Stomach (tissue), 4 donors: ENCODE results near the gene C2CD3.

ENCODE experiments used
- EP300 ChIP-seq: sonication (generic); formaldehyde crosslinking; IDR thresholded peaks from one replicate; pipeline ENCODE4 v1.6.1; 2017; ENCODE audit warnings: antibody characterized with exemption
- POLR2A ChIP-seq, 4 donors: fragments of 450-650 bp; IDR thresholded peaks; one replicate each; pipeline ENCODE4 v1.6.1; 2016; ENCODE audit warnings: antibody characterized with exemption in 4 of 4, control low read depth in 2 of 4, mild to moderate bottlenecking in 1 of 4, moderate library complexity in 1 of 4
- POLR2AphosphoS5 ChIP-seq, 3 donors: sonication (generic); formaldehyde crosslinking; IDR thresholded peaks; one replicate each; pipeline ENCODE4 v1.6.1; 2016; ENCODE audit warnings: antibody characterized with exemption in 3 of 3
- TF ChIP-seq, protein P1 (sequence below), 7 experiments: fragments of 450-650 bp in 4 of 7; fragments of 200-600 bp in 3 of 7; sonication (generic) in 3 of 7; IDR thresholded peaks; one replicate each; pipeline ENCODE4 v1.5.1; 2016 to 2019; ENCODE audit warnings: antibody characterized with exemption in 7 of 7, control low read depth in 2 of 7, mild to moderate bottlenecking in 1 of 7

DNA sequence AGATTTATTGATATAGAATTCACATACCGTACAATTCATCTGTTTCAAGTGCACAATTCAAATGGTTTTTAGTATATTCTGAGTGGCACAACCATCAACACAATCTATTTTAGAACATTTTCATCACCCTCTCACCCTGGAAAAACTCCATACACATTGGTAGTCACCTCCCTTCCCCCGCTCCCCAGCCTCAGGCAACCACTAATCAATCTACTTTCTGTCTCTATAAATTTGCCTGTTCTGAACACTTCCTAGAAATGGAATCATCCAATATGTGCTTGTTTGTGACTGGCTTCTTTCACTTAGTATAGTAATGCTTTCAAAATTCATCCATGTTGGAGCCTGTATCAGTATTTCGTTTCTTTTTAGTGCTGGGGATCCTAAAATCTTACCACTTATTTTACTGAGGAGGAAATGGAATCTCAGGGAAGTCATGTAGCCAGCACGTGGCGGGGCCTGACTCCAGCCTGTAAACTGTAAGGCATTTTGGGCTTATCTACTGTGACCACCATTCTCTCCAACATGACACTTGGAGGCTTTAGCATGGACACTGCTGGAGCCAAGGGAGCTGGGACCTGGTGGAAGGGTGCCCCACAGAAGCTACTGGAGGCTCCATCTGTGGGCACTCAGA lies 161.0 kb downstream of the C2CD3 start:
- TF ChIP-seq, protein P1, sequence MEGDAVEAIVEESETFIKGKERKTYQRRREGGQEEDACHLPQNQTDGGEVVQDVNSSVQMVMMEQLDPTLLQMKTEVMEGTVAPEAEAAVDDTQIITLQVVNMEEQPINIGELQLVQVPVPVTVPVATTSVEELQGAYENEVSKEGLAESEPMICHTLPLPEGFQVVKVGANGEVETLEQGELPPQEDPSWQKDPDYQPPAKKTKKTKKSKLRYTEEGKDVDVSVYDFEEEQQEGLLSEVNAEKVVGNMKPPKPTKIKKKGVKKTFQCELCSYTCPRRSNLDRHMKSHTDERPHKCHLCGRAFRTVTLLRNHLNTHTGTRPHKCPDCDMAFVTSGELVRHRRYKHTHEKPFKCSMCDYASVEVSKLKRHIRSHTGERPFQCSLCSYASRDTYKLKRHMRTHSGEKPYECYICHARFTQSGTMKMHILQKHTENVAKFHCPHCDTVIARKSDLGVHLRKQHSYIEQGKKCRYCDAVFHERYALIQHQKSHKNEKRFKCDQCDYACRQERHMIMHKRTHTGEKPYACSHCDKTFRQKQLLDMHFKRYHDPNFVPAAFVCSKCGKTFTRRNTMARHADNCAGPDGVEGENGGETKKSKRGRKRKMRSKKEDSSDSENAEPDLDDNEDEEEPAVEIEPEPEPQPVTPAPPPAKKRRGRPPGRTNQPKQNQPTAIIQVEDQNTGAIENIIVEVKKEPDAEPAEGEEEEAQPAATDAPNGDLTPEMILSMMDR (IDR thresholded peaks at IDR 0.05): no peak
- TF ChIP-seq POLR2AphosphoS5 (IDR thresholded peaks at IDR 0.05) (no peak), EP300 (no peak), POLR2A (IDR thresholded peaks at IDR 0.05) (no peak)
